Measurements from ENCODE around the gene WDFY2. TPM values are rescaled to one million over a fixed set of nuclear protein-coding genes. Genes with fewer than 3 reads are reported as not detected.

WDFY2 gene
- polyA plus RNA-seq, 3 donors = 6.5 to 40.1 (median 9.1) TPM

- H3K27me3 Mint-ChIP-seq (ENCODE audit: low read depth in 3 of 3) = peaks cover 0 to 2% (median 1%) of the 10 kb centered on the region in 3 donors
- H3K4me1 Mint-ChIP-seq = peaks cover 3% of the 10 kb centered on the region
- no peak overlapping the region for H3K4me3 Mint-ChIP-seq
- peaks cover 68 to 88% of the 10 kb centered on the region in 2 donors for H3K36me3 ChIP-seq (replicated peaks in 1 of 2; ENCODE audit: control insufficient read depth in 1 of 2, insufficient read depth in 2 of 2, low read length in 2 of 2)
- peak overlapping the region in 1 of 2 donors; percentile 42 for H3K27ac ChIP-seq (ENCODE audit: low read depth in 1 of 2, low read length in 2 of 2)
- H3K9me3 ChIP-seq (replicated peaks in 1 of 2; ENCODE audit: control insufficient read depth in 1 of 2, insufficient read depth in 1 of 2, low read length in 2 of 2) = no peaks in the 10 kb centered on the region
- H3K4me1 ChIP-seq (ENCODE audit: control insufficient read depth in 1 of 2, insufficient read depth in 2 of 2, low read length in 2 of 2) = no peaks in the 10 kb centered on the region
- H3K4me2 ChIP-seq (replicated peaks; ENCODE audit: extremely low read depth, low read length, poor library complexity, severe bottlenecking) = no peak overlapping the region
- intact Hi-C loops (cut with micrococcal nuclease) = no loop called here
- peaks cover 71 to 76% of the 10 kb centered on the region in 2 donors for H3K36me3 Mint-ChIP-seq
- TF ChIP-seq CTCF (IDR thresholded peaks at IDR 0.05) = no peak
- H2AFZ ChIP-seq (ENCODE audit: insufficient read depth, low read depth, low read length, poor library complexity, severe bottlenecking) = no peak overlapping the region
- no peak for DNase-seq
- H3K4me3 ChIP-seq (replicated peaks in 1 of 3; ENCODE audit: low read depth in 2 of 3, low read length in 3 of 3) = no peak overlapping the region
- 50% methylated on average over 1 of the region's 4 CpGs for WGBS (ENCODE audit: insufficient coverage)
- no peaks in the 10 kb centered on the region for H3K79me2 ChIP-seq (ENCODE audit: insufficient read depth, low read length)
- peaks cover 0 to 2% (median 0%) of the 10 kb centered on the region in 7 donors for H3K9me3 Mint-ChIP-seq
- no peaks in the 10 kb centered on the region for H4K20me1 ChIP-seq (ENCODE audit: insufficient read depth, low read length)
- H3K9ac ChIP-seq (ENCODE audit: insufficient read depth, low read length, poor library complexity, severe bottlenecking) = no peak overlapping the region
- H3K27ac Mint-ChIP-seq = peak overlapping the region in 3 of 7 donors; percentile 50 to 65 (median 55)
- H3K27me3 ChIP-seq (ENCODE audit: control insufficient read depth in 2 of 2, insufficient read depth in 2 of 2, low read length in 2 of 2) = no peaks in the 10 kb centered on the region
These were observed 180.9 kb downstream of the WDFY2 start for GRCh38 chr13:51765142-51765515.

- Mint-ChIP-seq H3K27ac (peak overlapping the region in 1 of 7 donors; percentile 7), H3K4me1 (peaks cover 3% of the 10 kb centered on the region), H3K4me3 (no peak overlapping the region), H3K27me3 (ENCODE audit: low read depth in 3 of 3) (peaks cover 0 to 5% (median 1%) of the 10 kb centered on the region in 3 donors), H3K36me3 (peaks cover 56% of the 10 kb centered on the region in 2 donors), H3K9me3 (peaks cover 0 to 2% (median 0%) of the 10 kb centered on the region in 7 donors)
- H3K9me3 ChIP-seq (replicated peaks in 1 of 2; ENCODE audit: control insufficient read depth in 1 of 2, insufficient read depth in 1 of 2, low read length in 2 of 2) = no peaks in the 10 kb centered on the region
- DNase-seq = no peak
- no peaks in the 10 kb centered on the region for H3K27me3 ChIP-seq (ENCODE audit: control insufficient read depth in 2 of 2, insufficient read depth in 2 of 2, low read length in 2 of 2)
- intact Hi-C loops (cut with micrococcal nuclease) = no loop called here
- H3K4me2 ChIP-seq (replicated peaks; ENCODE audit: extremely low read depth, low read length, poor library complexity, severe bottlenecking) = no peak overlapping the region
- TF ChIP-seq CTCF (IDR thresholded peaks at IDR 0.05) = peak; percentile 15
- H3K36me3 ChIP-seq (replicated peaks in 1 of 2; ENCODE audit: control insufficient read depth in 1 of 2, insufficient read depth in 2 of 2, low read length in 2 of 2) = peaks cover 49 to 68% of the 10 kb centered on the region in 2 donors
- no peaks in the 10 kb centered on the region for H3K4me1 ChIP-seq (ENCODE audit: control insufficient read depth in 1 of 2, insufficient read depth in 2 of 2, low read length in 2 of 2)
- H4K20me1 ChIP-seq (ENCODE audit: insufficient read depth, low read length) = no peaks in the 10 kb centered on the region
- H2AFZ ChIP-seq (ENCODE audit: insufficient read depth, low read depth, low read length, poor library complexity, severe bottlenecking) = no peak overlapping the region
- no peak overlapping the region for H3K27ac ChIP-seq (ENCODE audit: low read depth in 1 of 2, low read length in 2 of 2)
- 96% methylated on average over 7 of the region's 8 CpGs for WGBS (ENCODE audit: insufficient coverage)
- H3K79me2 ChIP-seq (ENCODE audit: insufficient read depth, low read length) = no peaks in the 10 kb centered on the region
- H3K9ac ChIP-seq (ENCODE audit: insufficient read depth, low read length, poor library complexity, severe bottlenecking) = no peak overlapping the region
- no peak overlapping the region for H3K4me3 ChIP-seq (replicated peaks in 1 of 3; ENCODE audit: low read depth in 2 of 3, low read length in 3 of 3)
These were observed 182.8 kb downstream of the WDFY2 start for GRCh38 chr13:51767100-51767499.
